ENCODE results near the gene GPC3. TPM values are rescaled to one million over a fixed set of nuclear protein-coding genes. Genes with fewer than 3 reads are reported as not detected.

The GPC3 gene
- total and polyA plus RNA-seq, 2 of the 4 experiments (the other 2 are of a cell fraction) = not detected

DNA sequence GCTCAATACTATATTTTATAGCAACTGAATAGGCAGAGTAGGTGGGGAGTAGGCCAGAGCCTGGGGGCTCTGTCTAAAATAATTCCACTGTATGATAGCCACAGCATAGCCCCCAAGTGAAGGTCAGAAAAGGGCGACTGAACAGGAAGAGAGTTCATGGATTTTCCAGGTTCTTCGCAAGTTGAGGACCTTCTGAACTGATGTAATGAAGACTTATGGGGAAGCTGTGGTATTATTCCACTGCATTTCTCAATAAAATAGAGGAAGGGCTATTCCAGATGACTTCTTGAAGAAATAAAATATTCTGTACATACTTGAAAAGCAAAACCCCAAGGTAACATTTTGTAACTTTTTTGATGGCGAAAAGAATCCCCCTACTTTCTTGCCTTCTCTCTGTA is 338.7 kb downstream of the GPC3 start:
- no peak overlapping the region for H3K56ac ChIP-seq (ENCODE audit: extremely low read depth, insufficient read depth, low read length)
- peaks cover 4% of the 10 kb centered on the region; the same call in 1 of the 2 replicates for H3K27me3 ChIP-seq (ENCODE audit: control insufficient read depth, insufficient read depth, low read length)
- ChIA-PET CTCF (no interaction called here), POLR2A (ENCODE audit: unreplicated experiment) (no interaction called here)
- no peaks in the 10 kb centered on the region for H3K79me1 ChIP-seq (ENCODE audit: low read depth in 1 of 2, low read length in 2 of 2)
- no peak overlapping the region for H4K91ac ChIP-seq (ENCODE audit: insufficient read depth, low read depth, low read length)
- H3K27ac ChIP-seq (ENCODE audit: insufficient read depth, low read length) = no peak overlapping the region
- H3K4me3 ChIP-seq (ENCODE audit: insufficient read depth, low read depth, low read length) = no peak overlapping the region
- no peaks in the 10 kb centered on the region for H4K20me1 ChIP-seq (ENCODE audit: insufficient read depth, low read length)
- BruUV-seq (replicated peaks) = no TSS peak
- H2AFZ ChIP-seq (replicated peaks; ENCODE audit: low read length, poor library complexity) = no peak overlapping the region
- ATAC-seq (ENCODE audit: low read depth) (no peak), DNase-seq (no peak)
- H3K36me3 ChIP-seq (ENCODE audit: control insufficient read depth, insufficient read depth, low read length) = no peaks in the 10 kb centered on the region
- in situ Hi-C loops (cut with MboI; ENCODE audit: low sequenced_read_pairs) = no loop called here
- H3K9me1 ChIP-seq (ENCODE audit: insufficient read depth, low read length) = no peaks in the 10 kb centered on the region; the same call in 1 of the 2 replicates
- no peak overlapping the region for H2BK20ac ChIP-seq (ENCODE audit: low read depth, low read length)
- TF ChIP-seq SMC3 (IDR thresholded peaks at IDR 0.05; ENCODE audit: low read depth, low read length) (no peak), MAZ (IDR thresholded peaks at IDR 0.05; ENCODE audit: borderline replicate concordance, low read depth, low read length) (no peak), CHD1 (IDR thresholded peaks at IDR 0.05; ENCODE audit: low read depth, low read length) (no peak), RCOR1 (IDR thresholded peaks at IDR 0.05; ENCODE audit: insufficient replicate concordance, low read length) (no peak), FOS (IDR thresholded peaks at IDR 0.05; ENCODE audit: low read depth, low read length) (no peak), ELK1 (IDR thresholded peaks at IDR 0.05; ENCODE audit: borderline replicate concordance, low read depth, low read length) (no peak), CTCF (conservative IDR thresholded peaks at IDR 0.05; ENCODE audit: low read depth, low read length) (no peak), RAD21 (IDR thresholded peaks at IDR 0.05; ENCODE audit: low read length) (no peak), NFE2L2 (IDR thresholded peaks at IDR 0.05; ENCODE audit: low read depth, low read length) (no peak), MAFK (IDR thresholded peaks at IDR 0.05; ENCODE audit: low read depth, low read length) (no peak), POLR2A (IDR thresholded peaks at IDR 0.05; ENCODE audit: low read depth, low read length) (no peak), RFX5 (IDR thresholded peaks at IDR 0.05; ENCODE audit: low read depth, low read length) (no peak), CEBPB (IDR thresholded peaks at IDR 0.05; ENCODE audit: low read depth, low read length) (no peak), MXI1 (IDR thresholded peaks at IDR 0.05; ENCODE audit: borderline replicate concordance, low read depth, low read length) (no peak)
- TF ChIP-seq, protein P1, sequence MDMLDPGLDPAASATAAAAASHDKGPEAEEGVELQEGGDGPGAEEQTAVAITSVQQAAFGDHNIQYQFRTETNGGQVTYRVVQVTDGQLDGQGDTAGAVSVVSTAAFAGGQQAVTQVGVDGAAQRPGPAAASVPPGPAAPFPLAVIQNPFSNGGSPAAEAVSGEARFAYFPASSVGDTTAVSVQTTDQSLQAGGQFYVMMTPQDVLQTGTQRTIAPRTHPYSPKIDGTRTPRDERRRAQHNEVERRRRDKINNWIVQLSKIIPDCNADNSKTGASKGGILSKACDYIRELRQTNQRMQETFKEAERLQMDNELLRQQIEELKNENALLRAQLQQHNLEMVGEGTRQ (IDR thresholded peaks at IDR 0.05; ENCODE audit: low read depth, low read length) = no peak
- no peak overlapping the region for H3K23ac ChIP-seq (ENCODE audit: low read depth, low read length)
- H2BK120ac ChIP-seq (ENCODE audit: low read depth, low read length) = no peak overlapping the region
- no peak overlapping the region for H4K5ac ChIP-seq (ENCODE audit: low read depth, low read length)
- no peaks in the 10 kb centered on the region for H3K9me3 ChIP-seq (ENCODE audit: control insufficient read depth, insufficient read depth, low read length)
- H4K8ac ChIP-seq (ENCODE audit: low read depth in 2 of 2, low read length in 2 of 2) = no peak overlapping the region
- no peak overlapping the region for H3K18ac ChIP-seq (ENCODE audit: low read depth, low read length)
- dilution Hi-C loops (cut with HindIII; ENCODE audit: low sequenced_read_pairs, unreplicated experiment) = no loop called here
- H3K9ac ChIP-seq (ENCODE audit: low read depth, low read length) = no peak overlapping the region
- H2BK15ac ChIP-seq (ENCODE audit: low read depth, low read length) = no peak overlapping the region
- no CpG with 5 or more reads among the region's 3 CpGs for WGBS, 2 experiments (ENCODE audit: extremely low coverage in 2 of 2, insufficient read length in 1 of 2)
- H3K4ac ChIP-seq (ENCODE audit: low read depth, low read length) = no peak overlapping the region
- H2BK5ac ChIP-seq (ENCODE audit: low read depth, low read length, poor library complexity, severe bottlenecking) = no peak overlapping the region
- no peak overlapping the region for H3K14ac ChIP-seq (replicated peaks; ENCODE audit: low read depth, low read length)
- H2AK9ac ChIP-seq (replicated peaks; ENCODE audit: low read depth, low read length, poor library complexity) = no peak overlapping the region
- intact Hi-C loops (cut with micrococcal nuclease) = no loop called here
- no peak overlapping the region for H2AK5ac ChIP-seq (ENCODE audit: low read depth, low read length)
- H3K4me1 ChIP-seq (ENCODE audit: control insufficient read depth, insufficient read depth, low read length) = no peaks in the 10 kb centered on the region
- H3K4me2 ChIP-seq (ENCODE audit: low read depth, low read length) = no peak overlapping the region

All from IMR-90 (cell line).